ENCODE data around the gene TTR. TPM values are rescaled to one million over a fixed set of nuclear protein-coding genes. Genes with fewer than 3 reads are reported as not detected.

Gene TTR
- total and polyA plus RNA-seq, 2 of the 13 experiments (the other 11 are each of a cell fraction or from before 2014, with no cell fraction given): 91.3 to 496 TPM

- ATAC-seq (no peak), FAIRE-seq (no peak), DNase-seq (ENCODE audit: low spot score) (no peak)
- no peaks in the 10 kb centered on the region for H3K9me3 ChIP-seq (ENCODE audit: low read length)
- H3K27ac ChIP-seq (ENCODE audit: extremely low read length, insufficient read depth, low read length): no peak overlapping the region
- POLR2A ChIA-PET: no interaction called here
- no peak overlapping the region for H3K4me2 ChIP-seq (ENCODE audit: low read depth, low read length)
- in situ Hi-C loops (cut with HindIII; ENCODE audit: extremely low pct_ligation_motif_present, low pct_unique_long_range_greater_than_20kb): no loop called here
- H3K9ac ChIP-seq (ENCODE audit: insufficient read depth, low read depth, low read length): no peak overlapping the region
- no peaks in the 10 kb centered on the region for H3K79me2 ChIP-seq (ENCODE audit: insufficient read depth, low read length)
- H2AFZ ChIP-seq (ENCODE audit: low read length): no peak overlapping the region
- H3K36me3 ChIP-seq (replicated peaks in 1 of 2; ENCODE audit: control insufficient read depth in 1 of 2, insufficient read depth in 2 of 2, low read length in 2 of 2): no peaks in the 10 kb centered on the region
- H3K4me3 ChIP-seq (replicated peaks in 1 of 3; ENCODE audit: insufficient read depth in 1 of 3, low read depth in 2 of 3, low read length in 3 of 3): no peak overlapping the region
- H3K4me1 ChIP-seq (ENCODE audit: insufficient read depth, low read length): peaks cover 13% of the 10 kb centered on the region
- TF ChIP-seq ZNF572 (CRISPR knock-in tag; IDR thresholded peaks at IDR 0.05) (no peak), FOXA1 (IDR thresholded peaks at IDR 0.05) (no peak), FOXA1 (CRISPR knock-in tag; IDR thresholded peaks at IDR 0.05) (no peak), ZNF256 (CRISPR knock-in tag; conservative IDR thresholded peaks at IDR 0.05) (no peak), EZH2 (conservative IDR thresholded peaks at IDR 0.05; ENCODE audit: low read depth, low read length) (no peak), ZNF75D (CRISPR knock-in tag; IDR thresholded peaks at IDR 0.05; ENCODE audit: borderline replicate concordance) (no peak)
- intact Hi-C loops (cut with micrococcal nuclease; ENCODE audit: unreplicated experiment): no loop called here
- BruUV-seq (replicated peaks): no TSS peak
- no peaks in the 10 kb centered on the region for H3K27me3 ChIP-seq (ENCODE audit: control insufficient read depth in 1 of 2, insufficient read depth in 2 of 2, low read length in 2 of 2)
- CTCF ChIA-PET (ENCODE audit: low intra/inter-chr PET ratio, low total read pairs): no interaction called here
- H4K20me1 ChIP-seq (ENCODE audit: insufficient read depth, low read length): no peaks in the 10 kb centered on the region
Observed at GRCh38 chr18:31619291-31619690, 27.6 kb downstream of the TTR start.

- Histone ChIP-seq H3K36me3 (replicated peaks in 1 of 2; ENCODE audit: control insufficient read depth in 1 of 2, insufficient read depth in 2 of 2, low read length in 2 of 2) (no peaks in the 10 kb centered on the region), H3K9ac (ENCODE audit: insufficient read depth, low read depth, low read length) (no peak overlapping the region), H3K27ac (ENCODE audit: extremely low read length, insufficient read depth, low read length) (no peak overlapping the region), H4K20me1 (ENCODE audit: insufficient read depth, low read length) (no peaks in the 10 kb centered on the region), H3K79me2 (ENCODE audit: insufficient read depth, low read length) (no peaks in the 10 kb centered on the region), H3K4me3 (replicated peaks in 1 of 3; ENCODE audit: insufficient read depth in 1 of 3, low read depth in 2 of 3, low read length in 3 of 3) (no peak overlapping the region), H3K27me3 (ENCODE audit: control insufficient read depth in 1 of 2, insufficient read depth in 2 of 2, low read length in 2 of 2) (no peaks in the 10 kb centered on the region), H3K4me2 (ENCODE audit: low read depth, low read length) (no peak overlapping the region), H3K9me3 (ENCODE audit: low read length) (no peaks in the 10 kb centered on the region), H3K4me1 (ENCODE audit: insufficient read depth, low read length) (peaks cover 12% of the 10 kb centered on the region), H2AFZ (ENCODE audit: low read length) (no peak overlapping the region)
- in situ Hi-C loops (cut with HindIII; ENCODE audit: extremely low pct_ligation_motif_present, low pct_unique_long_range_greater_than_20kb): loop anchor here (5.0 kb wide), 1 partner anchor 68 kb away; no protein-coding TSS in a partner anchor
- FAIRE-seq (no peak), DNase-seq (ENCODE audit: low spot score) (no peak), ATAC-seq (peak; percentile 49; the same call in 2 of the 3 replicates)
- peak; percentile 77 for TF ChIP-seq ZNF652 (CRISPR knock-in tag; IDR thresholded peaks at IDR 0.05; ENCODE audit: borderline replicate concordance, low read depth)
- TF ChIP-seq ZNF263 (CRISPR knock-in tag; IDR thresholded peaks at IDR 0.05): peak; percentile 57; the same call in 1 of the 2 replicates
- no peak for TF ChIP-seq RBFOX2 (IDR thresholded peaks at IDR 0.05; ENCODE audit: low read depth, low read length)
- POLR2A ChIA-PET: interaction anchor here (0.9 kb wide), 1 partner anchor 38 kb away, joined by 3 read pairs; no protein-coding TSS in a partner anchor
- WGBS (ENCODE audit: low lambda C conversion rate): 68% methylated on average over 13 of the region's 13 CpGs
- CTCF ChIA-PET (ENCODE audit: low intra/inter-chr PET ratio, low total read pairs): no interaction called here
- no TSS peak for BruUV-seq (replicated peaks)
- intact Hi-C loops (cut with micrococcal nuclease; ENCODE audit: unreplicated experiment): no loop called here
Observed at GRCh38 chr18:31624892-31625640, 33.4 kb downstream of the TTR start.

Measured in HepG2 (cell line).